ENCODE results near the gene C3orf20.

The C3orf20 gene

GRCh38 chr3:14771593-14772497 is 96.9 kb downstream of the C3orf20 start:
- DNase-seq (ENCODE audit: insufficient read length, low spot score) (no peak), FAIRE-seq (no peak)

GRCh38 chr3:14772533-14773138 is 97.7 kb downstream of the C3orf20 start:
- FAIRE-seq (no peak), DNase-seq (ENCODE audit: insufficient read length, low spot score) (no peak)

DNA sequence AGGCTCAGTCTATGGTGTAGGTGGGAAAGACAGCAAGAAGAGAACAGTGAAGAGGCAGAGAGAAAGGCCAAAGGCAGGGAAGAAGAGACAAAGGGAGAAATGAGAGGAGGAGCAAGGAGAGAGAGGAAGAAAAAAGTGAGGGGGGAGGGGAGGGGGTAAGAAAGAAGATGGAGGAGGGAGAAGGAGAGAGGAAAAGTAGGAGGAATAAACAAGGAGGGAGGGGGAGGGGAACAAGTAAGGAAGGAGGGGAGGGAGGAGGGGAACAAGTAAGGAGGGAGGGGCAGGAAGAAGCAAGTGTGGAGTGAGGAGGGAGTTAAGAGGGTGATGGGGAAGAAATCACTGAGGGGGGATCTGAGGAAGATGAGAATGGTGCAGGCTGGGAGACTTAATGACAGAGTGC is 98.3 kb downstream of the C3orf20 start:
- no peak for DNase-seq (ENCODE audit: insufficient read length, low spot score)
- FAIRE-seq: no peak

DNA sequence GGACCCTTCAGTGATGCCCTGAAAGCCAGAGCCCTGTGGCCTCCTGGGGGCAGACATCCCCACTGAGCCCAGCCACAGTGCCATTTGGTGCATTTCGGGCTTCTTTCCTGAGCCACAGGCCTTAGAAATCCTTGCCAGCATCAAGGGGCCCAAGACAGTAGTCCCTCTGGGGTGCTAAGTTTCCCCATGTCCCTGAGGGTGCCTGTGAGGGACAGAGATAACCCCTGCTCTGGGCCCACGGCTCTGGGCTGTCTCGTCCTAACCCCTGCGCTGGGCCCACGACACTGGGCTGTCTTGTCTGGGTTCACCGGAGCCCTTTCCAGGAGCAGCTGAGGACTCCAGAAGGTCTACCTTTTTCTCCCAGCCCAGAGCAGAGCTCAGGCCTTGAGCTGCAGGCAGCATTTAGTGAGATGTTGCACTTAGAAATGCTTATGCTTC is 98.8 kb downstream of the C3orf20 start:
- DNase-seq (ENCODE audit: insufficient read length, low spot score) (no peak), FAIRE-seq (no peak)

DNA sequence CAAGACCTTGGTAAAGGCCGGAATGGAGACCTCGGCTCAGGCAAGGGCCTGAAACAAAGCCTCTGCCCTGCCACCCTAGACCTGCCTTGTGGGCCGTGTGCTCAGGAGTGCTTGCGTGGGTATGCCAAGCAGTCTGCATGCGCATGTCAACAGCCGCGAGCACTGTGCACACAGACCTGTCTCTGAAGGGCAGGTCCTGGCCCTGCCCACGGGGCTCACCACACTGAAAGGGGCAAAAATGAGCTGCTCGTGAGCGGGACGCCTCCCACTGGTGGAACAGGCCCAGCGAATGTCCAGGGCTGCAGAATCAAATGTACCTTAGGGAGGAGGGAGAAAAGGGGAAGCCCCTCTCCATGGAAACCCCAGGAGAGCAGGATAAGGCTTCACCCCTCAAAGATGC is 99.5 kb downstream of the C3orf20 start:
- FAIRE-seq (no peak), DNase-seq (ENCODE audit: insufficient read length, low spot score) (no peak)

- no peak for FAIRE-seq
- no peak for DNase-seq (ENCODE audit: insufficient read length, low spot score)
These were observed 100.1 kb downstream of the C3orf20 start for GRCh38 chr3:14775011-14775410.

DNA sequence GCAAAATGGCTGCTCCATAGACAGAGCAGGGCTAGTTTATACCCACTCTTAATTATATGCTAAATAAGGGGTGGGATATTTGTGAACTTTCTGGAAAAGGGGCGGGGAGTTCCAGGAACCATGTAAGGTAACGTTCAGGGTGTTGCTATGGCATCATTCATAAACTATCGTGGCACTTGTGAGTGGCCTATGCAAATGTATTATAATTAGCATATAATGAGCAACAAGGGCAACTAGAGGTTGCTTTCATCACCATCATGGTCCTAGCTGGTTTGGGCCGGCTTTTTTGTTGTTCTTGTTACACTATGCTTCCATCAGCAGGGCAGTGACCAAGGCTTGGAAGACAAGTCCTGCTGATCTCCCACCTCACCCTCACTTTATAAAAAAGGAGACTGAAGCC is 100.6 kb downstream of the C3orf20 start:
- FAIRE-seq (no peak), DNase-seq (ENCODE audit: insufficient read length, low spot score) (no peak)

DNA sequence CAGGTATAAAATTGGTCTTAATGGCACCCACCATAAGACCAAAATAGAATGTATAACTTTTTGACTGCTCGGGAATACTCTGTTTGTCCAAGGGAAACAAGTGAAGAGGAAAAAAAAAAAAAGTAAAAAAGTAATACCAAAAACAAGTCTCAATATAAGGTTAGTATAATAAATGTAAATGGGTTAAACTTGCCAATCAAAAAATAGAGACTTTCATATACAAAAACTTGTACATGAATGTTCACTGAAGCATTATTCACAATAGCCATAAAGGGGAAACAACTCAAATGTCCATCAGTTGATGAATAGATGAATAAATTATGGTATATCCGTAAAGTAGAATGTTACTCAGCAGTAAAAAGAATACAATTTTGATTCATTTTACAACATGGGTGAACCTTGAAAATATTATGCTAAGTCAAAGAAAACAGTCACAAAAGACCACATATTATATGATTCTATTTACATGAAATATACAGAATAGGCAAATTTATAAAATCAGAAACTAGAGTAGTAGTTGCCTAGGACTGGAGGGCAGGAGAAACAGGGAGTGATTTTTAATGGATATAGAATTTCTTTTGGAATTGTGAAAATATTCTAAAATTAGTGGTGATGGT is 104.2 kb downstream of the C3orf20 start:
- FAIRE-seq (no peak), DNase-seq (ENCODE audit: insufficient read length, low spot score) (no peak)

- FAIRE-seq (no peak), DNase-seq (ENCODE audit: insufficient read length, low spot score) (peak; percentile 41)
These were observed 106.1 kb downstream of the C3orf20 start for GRCh38 chr3:14780927-14781507.

GRCh38 chr3:14783480-14784086 is 108.6 kb downstream of the C3orf20 start:
- no peak for DNase-seq (ENCODE audit: insufficient read length, low spot score)
- FAIRE-seq: no peak

GRCh38 chr3:14784087-14784681 is 109.2 kb downstream of the C3orf20 start:
- DNase-seq (ENCODE audit: insufficient read length, low spot score): no peak
- no peak for FAIRE-seq

DNA sequence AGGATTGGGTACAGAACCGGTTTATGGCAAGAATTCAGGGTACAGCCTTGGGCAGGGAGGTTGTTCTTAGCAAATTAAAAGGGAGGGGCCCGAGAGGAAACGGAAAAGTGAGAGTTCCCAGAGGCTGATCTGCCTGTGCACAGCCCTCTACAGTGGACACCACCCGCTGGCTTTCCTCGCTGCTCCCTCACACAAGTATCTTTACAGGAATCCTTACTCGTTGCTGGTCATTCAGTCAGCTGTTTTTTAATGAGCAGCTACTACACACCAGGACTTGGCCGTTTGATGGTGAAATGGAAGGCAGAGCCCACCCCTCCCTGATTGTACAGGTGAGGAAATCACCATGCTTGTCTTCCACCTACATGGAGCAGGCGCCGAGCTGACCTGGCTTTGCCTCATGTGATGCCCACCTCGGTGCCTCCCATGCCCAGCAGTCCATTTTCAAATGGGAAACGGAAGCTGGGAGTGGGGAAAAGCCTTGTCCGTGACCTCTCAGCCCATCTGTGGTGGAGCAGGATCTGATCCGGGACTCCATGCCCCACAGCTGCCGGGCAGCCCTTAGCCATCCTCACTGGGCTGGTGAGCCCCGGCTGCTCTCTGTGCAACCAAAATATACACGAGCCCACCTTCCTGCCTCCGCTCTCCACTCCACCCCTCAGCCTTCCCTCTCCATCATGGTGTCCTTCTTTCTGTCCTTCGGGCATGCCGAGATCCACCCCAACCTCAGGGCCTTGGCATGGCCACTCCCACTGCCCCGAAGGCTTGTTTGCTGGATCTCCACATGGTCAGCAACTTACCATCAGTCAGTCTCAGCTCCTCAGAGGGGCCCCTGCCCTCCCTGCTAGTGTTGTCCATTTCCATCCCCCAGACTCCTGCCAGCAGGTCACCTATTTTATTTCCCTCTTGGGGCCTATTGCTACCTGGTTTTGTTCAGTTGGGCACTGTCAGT is 110.5 kb downstream of the C3orf20 start:
- DNase-seq (ENCODE audit: insufficient read length, low spot score) (no peak), FAIRE-seq (no peak)

GRCh38 chr3:14786369-14786768 is 111.4 kb downstream of the C3orf20 start:
- DNase-seq (ENCODE audit: insufficient read length, low spot score) (no peak), FAIRE-seq (no peak)

DNA sequence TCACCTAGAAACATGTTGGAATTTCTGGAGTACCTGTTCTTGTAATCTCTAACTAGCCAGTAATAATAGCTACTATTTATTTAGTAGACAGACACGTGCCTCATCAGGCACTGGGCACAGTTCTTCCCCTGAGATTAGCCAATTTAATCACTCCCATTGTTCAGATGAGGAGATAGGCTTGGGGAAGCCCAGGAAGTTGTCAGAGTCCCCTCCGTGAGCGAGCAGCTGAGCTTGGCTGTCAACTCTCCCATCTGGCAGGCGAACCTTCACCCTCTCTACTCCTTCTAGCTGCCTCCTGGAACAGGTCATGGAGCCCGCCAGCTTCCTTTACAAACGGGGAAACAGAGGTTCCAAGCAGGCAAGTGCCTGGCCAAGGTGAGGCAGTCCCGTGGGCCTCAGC is 112.7 kb downstream of the C3orf20 start:
- FAIRE-seq (no peak), DNase-seq (ENCODE audit: insufficient read length, low spot score) (no peak)

DNA sequence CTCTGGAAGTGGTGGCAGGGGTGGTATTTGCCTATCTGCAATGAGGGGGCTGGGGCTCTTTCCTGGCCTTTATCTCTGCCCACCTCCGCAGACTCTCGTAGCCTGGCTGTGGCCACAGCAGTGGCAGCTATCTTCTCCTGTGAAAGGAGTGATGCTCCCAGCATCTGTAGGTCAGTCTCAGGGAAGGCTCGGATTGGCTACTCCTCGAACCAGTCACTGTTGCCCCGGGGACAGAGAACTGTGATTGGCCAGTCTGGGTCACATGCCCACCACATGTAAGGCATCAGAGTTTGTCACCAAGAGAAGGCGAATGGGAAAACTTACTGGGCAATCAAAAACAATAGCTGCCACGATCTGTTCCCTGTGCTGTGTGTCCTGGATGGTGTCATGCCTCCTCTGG is 113.7 kb downstream of the C3orf20 start:
- DNase-seq (ENCODE audit: insufficient read length, low spot score) (no peak), FAIRE-seq (no peak)

DNA sequence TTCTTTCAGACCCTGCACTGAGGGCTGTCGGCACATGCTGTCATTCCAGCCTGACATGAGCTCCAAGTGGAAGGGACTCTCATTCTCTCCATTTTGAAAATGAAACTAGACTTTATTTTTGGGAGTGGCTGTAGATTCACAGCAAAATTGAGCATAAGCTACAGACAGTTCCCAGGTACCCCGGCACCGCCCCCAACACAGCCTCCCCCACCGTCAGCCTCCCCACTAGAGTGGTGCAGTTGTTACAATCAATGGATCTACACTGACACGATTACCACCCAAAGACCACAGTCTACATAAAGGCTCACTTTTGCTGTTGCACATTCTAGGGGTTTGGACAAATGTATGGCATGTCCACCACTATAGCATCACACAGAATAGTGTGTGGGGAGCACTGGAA is 114.3 kb downstream of the C3orf20 start:
- DNase-seq (ENCODE audit: insufficient read length, low spot score): no peak
- FAIRE-seq: no peak

- no peak for FAIRE-seq
- no peak for DNase-seq (ENCODE audit: insufficient read length, low spot score)
These were observed 114.8 kb downstream of the C3orf20 start for GRCh38 chr3:14789640-14790285.

DNA sequence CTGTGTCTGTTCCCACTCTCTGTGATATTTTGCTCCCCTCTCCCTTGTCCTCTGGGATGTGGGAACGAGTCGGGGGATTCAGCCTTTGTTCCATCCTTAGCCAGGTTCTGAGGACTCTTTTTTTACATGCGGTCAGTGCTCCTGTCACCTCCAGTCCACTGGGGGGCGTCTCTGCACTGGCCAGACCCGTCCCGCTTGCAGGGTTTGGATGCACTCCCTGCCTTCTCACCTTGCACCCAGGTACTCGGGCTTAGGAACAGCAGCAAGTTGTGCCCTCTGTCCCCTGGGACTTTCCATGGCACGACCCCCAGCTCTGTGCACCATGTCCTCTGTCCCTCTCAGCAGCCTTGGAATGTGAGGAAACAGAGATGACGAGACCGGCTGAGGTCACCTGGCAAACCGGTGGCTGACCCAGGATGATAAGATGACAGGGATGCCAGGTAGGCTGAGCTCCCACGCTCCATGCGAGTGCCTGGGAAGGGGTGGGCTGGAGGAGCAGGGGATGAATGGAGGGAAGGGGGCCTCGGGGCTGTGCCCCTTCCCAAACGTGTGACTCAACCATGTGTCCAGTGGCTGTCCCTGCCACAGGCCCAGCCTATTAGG is 116.5 kb downstream of the C3orf20 start:
- DNase-seq (ENCODE audit: insufficient read length, low spot score): peak; percentile 42
- FAIRE-seq: no peak

DNA sequence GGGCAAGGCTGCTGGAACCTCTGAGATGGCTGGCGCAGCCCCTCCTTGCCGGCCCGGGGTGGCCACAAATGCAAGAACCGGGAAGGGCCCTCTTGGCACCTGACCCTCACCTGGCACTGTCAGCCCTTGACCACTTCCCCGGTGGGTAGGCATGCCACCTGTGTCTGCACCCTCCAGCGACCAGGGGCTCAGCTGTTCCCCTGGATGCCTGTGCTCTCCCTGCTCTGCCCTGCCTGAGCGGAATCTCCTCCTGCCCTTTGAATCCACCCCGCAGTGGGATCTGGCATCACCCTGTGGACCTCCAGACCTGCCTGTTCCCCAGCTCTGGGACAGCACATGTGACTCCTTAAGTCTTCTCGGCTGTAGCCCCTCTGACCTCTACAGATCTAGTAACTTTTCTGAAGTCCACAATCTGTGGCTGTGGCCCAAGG is 117.8 kb downstream of the C3orf20 start:
- DNase-seq (ENCODE audit: insufficient read length, low spot score) (no peak), FAIRE-seq (no peak)
